ENCODE results near the gene CYTIP. TPM values are rescaled to one million over a fixed set of nuclear protein-coding genes. Genes with fewer than 3 reads are reported as not detected.

Gene CYTIP
- total and polyA plus RNA-seq, 4 donors: 1.6 to 5.5 (median 2.1) TPM

GRCh38 chr2:157487747-157488146 is 43.9 kb upstream of the CYTIP start:
- TF ChIP-seq EGR1 (IDR thresholded peaks at IDR 0.05; ENCODE audit: low read depth in 2 of 2): no peak
- no peak for TF ChIP-seq SP1 (IDR thresholded peaks at IDR 0.05)
- TF ChIP-seq RXRA (IDR thresholded peaks at IDR 0.05): no peak
- TF ChIP-seq FOXA2 (IDR thresholded peaks at IDR 0.05): no peak
- no peak for TF ChIP-seq TAF1 (conservative IDR thresholded peaks at IDR 0.05)
- TF ChIP-seq YY1 (IDR thresholded peaks at IDR 0.05): no peak
- TF ChIP-seq ATF3 (IDR thresholded peaks at IDR 0.05): no peak
- no peak for TF ChIP-seq GABPA (IDR thresholded peaks at IDR 0.05 in 1 of 2, conservative IDR thresholded peaks at IDR 0.05 in 1 of 2)
- TF ChIP-seq JUND (IDR thresholded peaks at IDR 0.05): no peak
- no peak for TF ChIP-seq CTCF (IDR thresholded peaks at IDR 0.05; ENCODE audit: low read depth, low read length, missing input control)
- no peak for TF ChIP-seq ZBTB33 (IDR thresholded peaks at IDR 0.05)
- TF ChIP-seq FOXA1 (IDR thresholded peaks at IDR 0.05): no peak
- H3K9me3 ChIP-seq (ENCODE audit: control insufficient read depth in 4 of 4, low read length in 3 of 4): no peaks in the 10 kb centered on the region
- peaks cover 0 to 14% (median 13%) of the 10 kb centered on the region in 4 donors for H3K4me1 ChIP-seq (ENCODE audit: control insufficient read depth in 4 of 4, insufficient read depth in 4 of 4, low read length in 3 of 4)
- 89% methylated on average over 3 of the region's 3 CpGs for WGBS
- H3K27ac ChIP-seq (ENCODE audit: low read depth in 1 of 2, low read length in 2 of 2): no peak overlapping the region
- no peak overlapping the region for H3K9ac ChIP-seq (ENCODE audit: low read depth in 1 of 2, low read length in 2 of 2)
- no peaks in the 10 kb centered on the region for H3K36me3 ChIP-seq (ENCODE audit: control insufficient read depth in 4 of 4, insufficient read depth in 3 of 4, low read depth in 1 of 4, low read length in 3 of 4)
- no peak overlapping the region for H3K4me3 ChIP-seq (ENCODE audit: low read depth in 1 of 3, low read length in 3 of 3)
- no peak for DNase-seq (ENCODE audit: low spot score)
- H3K27me3 ChIP-seq (ENCODE audit: control insufficient read depth in 4 of 4, insufficient read depth in 4 of 4, low read length in 3 of 4): no peaks in the 10 kb centered on the region

GRCh38 chr2:157487271-157487610 is 43.4 kb upstream of the CYTIP start:
- no peak for DNase-seq (ENCODE audit: low spot score)
- peaks cover 0 to 14% (median 13%) of the 10 kb centered on the region in 4 donors for H3K4me1 ChIP-seq (ENCODE audit: control insufficient read depth in 4 of 4, insufficient read depth in 4 of 4, low read length in 3 of 4)
- H3K27ac ChIP-seq (ENCODE audit: low read depth in 1 of 2, low read length in 2 of 2): no peak overlapping the region
- H3K27me3 ChIP-seq (ENCODE audit: control insufficient read depth in 4 of 4, insufficient read depth in 4 of 4, low read length in 3 of 4): no peaks in the 10 kb centered on the region
- TF ChIP-seq ZBTB33 (IDR thresholded peaks at IDR 0.05) (no peak), FOXA1 (IDR thresholded peaks at IDR 0.05) (no peak), FOXA2 (IDR thresholded peaks at IDR 0.05) (no peak), REST (IDR thresholded peaks at IDR 0.05) (no peak), SP1 (IDR thresholded peaks at IDR 0.05) (no peak)
- H3K4me3 ChIP-seq (ENCODE audit: low read depth in 1 of 3, low read length in 3 of 3): no peak overlapping the region
- H3K36me3 ChIP-seq (ENCODE audit: control insufficient read depth in 4 of 4, insufficient read depth in 3 of 4, low read depth in 1 of 4, low read length in 3 of 4): no peaks in the 10 kb centered on the region
- no peak overlapping the region for H3K9ac ChIP-seq (ENCODE audit: low read depth in 1 of 2, low read length in 2 of 2)
- H3K9me3 ChIP-seq (ENCODE audit: control insufficient read depth in 4 of 4, low read length in 3 of 4): no peaks in the 10 kb centered on the region
- 93% methylated on average over 1 of the region's 1 CpG for WGBS

Measured in liver (tissue), 9 donors.